Measurements from ENCODE around the gene USE1.

USE1 gene

DNA sequence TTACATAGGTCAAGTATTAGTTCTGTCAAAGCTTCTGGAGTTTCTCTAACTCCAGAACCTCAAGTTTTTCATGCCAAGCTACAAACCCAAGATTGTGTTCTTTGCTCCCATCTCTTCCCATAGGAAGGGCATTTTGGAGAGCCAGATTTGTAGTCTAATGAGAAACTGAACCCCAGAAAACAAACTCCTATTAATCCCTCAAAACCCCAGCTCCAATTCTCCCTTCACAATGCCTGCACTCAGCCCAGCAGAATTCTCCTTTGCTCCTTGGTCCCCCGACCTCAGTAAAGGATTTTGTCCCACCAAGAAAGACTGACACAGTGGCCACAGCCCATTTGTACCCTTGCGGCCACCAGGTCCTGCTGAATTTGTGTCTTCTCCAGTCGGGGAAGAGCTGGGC is 41.0 kb downstream of the USE1 start:
- H3K9me2 ChIP-seq (ENCODE audit: low read depth, low read length), result no peaks in the 10 kb centered on the region
- H3K9ac ChIP-seq (ENCODE audit: low read length), result no peak overlapping the region
- H3K4me1 ChIP-seq (ENCODE audit: insufficient read depth, low read length, severe bottlenecking), result peaks cover 6% of the 10 kb centered on the region
- no peaks in the 10 kb centered on the region for H3K79me2 ChIP-seq (ENCODE audit: insufficient read depth, low read length)
- no peaks in the 10 kb centered on the region for H4K20me1 ChIP-seq (ENCODE audit: insufficient read depth, low read length)
- H3K36me3 ChIP-seq (ENCODE audit: insufficient read depth, low read length), result no peaks in the 10 kb centered on the region
- no peak overlapping the region for H3K4me2 ChIP-seq (ENCODE audit: low read length)
- TF ChIP-seq EZH2 (IDR thresholded peaks at IDR 0.05; ENCODE audit: borderline replicate concordance, low read length), result no peak
- TF ChIP-seq, protein P1, sequence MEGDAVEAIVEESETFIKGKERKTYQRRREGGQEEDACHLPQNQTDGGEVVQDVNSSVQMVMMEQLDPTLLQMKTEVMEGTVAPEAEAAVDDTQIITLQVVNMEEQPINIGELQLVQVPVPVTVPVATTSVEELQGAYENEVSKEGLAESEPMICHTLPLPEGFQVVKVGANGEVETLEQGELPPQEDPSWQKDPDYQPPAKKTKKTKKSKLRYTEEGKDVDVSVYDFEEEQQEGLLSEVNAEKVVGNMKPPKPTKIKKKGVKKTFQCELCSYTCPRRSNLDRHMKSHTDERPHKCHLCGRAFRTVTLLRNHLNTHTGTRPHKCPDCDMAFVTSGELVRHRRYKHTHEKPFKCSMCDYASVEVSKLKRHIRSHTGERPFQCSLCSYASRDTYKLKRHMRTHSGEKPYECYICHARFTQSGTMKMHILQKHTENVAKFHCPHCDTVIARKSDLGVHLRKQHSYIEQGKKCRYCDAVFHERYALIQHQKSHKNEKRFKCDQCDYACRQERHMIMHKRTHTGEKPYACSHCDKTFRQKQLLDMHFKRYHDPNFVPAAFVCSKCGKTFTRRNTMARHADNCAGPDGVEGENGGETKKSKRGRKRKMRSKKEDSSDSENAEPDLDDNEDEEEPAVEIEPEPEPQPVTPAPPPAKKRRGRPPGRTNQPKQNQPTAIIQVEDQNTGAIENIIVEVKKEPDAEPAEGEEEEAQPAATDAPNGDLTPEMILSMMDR (IDR thresholded peaks at IDR 0.05; ENCODE audit: low read length), result no peak
- H3K27ac ChIP-seq (ENCODE audit: low read depth, low read length, poor library complexity, severe bottlenecking), result no peak overlapping the region
- peaks cover 5% of the 10 kb centered on the region; the same call in 1 of the 2 replicates for H3K27me3 ChIP-seq (ENCODE audit: insufficient read depth, low read length)
- H3K9me3 ChIP-seq (ENCODE audit: low read length), result no peaks in the 10 kb centered on the region
- H3F3A ChIP-seq (ENCODE audit: insufficient read depth, low read length), result no peaks in the 10 kb centered on the region
- no peak overlapping the region for H3K4me3 ChIP-seq (ENCODE audit: low read depth, low read length, poor library complexity, severe bottlenecking)
- no peak overlapping the region for H2AFZ ChIP-seq (ENCODE audit: low read length)

DNA sequence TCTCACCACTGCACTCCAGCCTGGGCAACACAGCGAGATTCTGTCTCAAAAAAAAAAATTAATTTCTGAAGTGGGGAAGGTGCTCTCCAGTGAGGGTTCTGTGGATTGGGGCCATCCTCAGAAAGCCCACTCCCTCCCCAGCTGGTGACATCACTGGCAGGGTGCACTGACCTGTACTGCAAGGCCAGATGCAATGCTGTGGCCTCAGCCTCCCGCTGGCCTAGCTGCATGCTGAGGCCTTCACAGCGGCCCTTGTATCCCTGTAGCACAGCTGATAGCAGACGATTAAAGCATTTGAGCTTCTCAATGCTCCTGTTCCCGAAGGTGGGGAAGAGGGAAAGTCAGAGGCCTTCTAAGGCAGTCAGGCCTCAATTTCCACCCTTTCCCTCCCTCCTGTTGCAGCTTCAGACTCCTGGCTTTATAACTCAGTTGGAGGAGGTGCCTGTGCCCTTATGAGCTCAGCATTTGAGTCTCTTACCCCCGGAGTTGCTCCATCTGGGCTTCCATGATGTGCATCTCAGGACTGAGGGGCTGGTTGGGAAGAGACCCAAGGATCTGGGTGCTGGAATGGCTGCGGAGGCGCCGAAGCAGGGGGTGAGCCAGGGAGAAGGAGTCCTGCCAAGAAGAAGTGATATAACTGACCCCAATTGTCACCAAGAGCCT is 44.1 kb downstream of the USE1 start:
- Histone ChIP-seq H3F3A (ENCODE audit: insufficient read depth, low read length) (no peaks in the 10 kb centered on the region), H3K27me3 (ENCODE audit: insufficient read depth, low read length) (peaks cover 5% of the 10 kb centered on the region; the same call in 1 of the 2 replicates), H2AFZ (ENCODE audit: low read length) (no peak overlapping the region), H3K4me3 (ENCODE audit: low read depth, low read length, poor library complexity, severe bottlenecking) (no peak overlapping the region), H3K9me3 (ENCODE audit: low read length) (no peaks in the 10 kb centered on the region), H3K4me2 (ENCODE audit: low read length) (no peak overlapping the region), H3K9me2 (ENCODE audit: low read depth, low read length) (no peaks in the 10 kb centered on the region), H3K36me3 (ENCODE audit: insufficient read depth, low read length) (no peaks in the 10 kb centered on the region), H3K27ac (ENCODE audit: low read depth, low read length, poor library complexity, severe bottlenecking) (no peak overlapping the region), H3K79me2 (ENCODE audit: insufficient read depth, low read length) (no peaks in the 10 kb centered on the region), H3K4me1 (ENCODE audit: insufficient read depth, low read length, severe bottlenecking) (peaks cover 14% of the 10 kb centered on the region), H3K9ac (ENCODE audit: low read length) (no peak overlapping the region), H4K20me1 (ENCODE audit: insufficient read depth, low read length) (no peaks in the 10 kb centered on the region)
- TF ChIP-seq EZH2 (IDR thresholded peaks at IDR 0.05; ENCODE audit: borderline replicate concordance, low read length), result no peak
- TF ChIP-seq, protein P1 (IDR thresholded peaks at IDR 0.05; ENCODE audit: low read length), result no peak

DNA sequence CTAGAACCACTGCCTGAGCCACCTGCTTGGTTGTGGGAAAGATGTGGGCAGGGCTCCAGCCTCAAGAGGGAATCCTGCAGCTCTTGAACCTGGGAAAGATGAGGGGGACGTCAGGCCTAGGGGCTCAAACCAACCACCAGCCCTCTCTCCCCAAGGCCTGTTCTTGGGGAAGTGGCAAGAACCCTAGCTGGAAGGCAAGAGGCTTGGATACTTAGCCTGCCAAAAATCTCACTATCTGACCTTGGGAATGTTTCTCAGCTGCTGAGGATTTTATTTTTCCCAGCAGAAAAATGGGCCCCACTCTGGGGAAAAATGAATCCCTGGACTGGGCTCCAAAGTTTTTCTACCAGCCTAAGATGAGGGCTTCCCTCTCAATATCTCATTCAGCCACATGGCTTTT is 44.8 kb downstream of the USE1 start:
- TF ChIP-seq EZH2 (IDR thresholded peaks at IDR 0.05; ENCODE audit: borderline replicate concordance, low read length), result no peak
- TF ChIP-seq, protein P1 (IDR thresholded peaks at IDR 0.05; ENCODE audit: low read length), result no peak
- Histone ChIP-seq H3K9ac (ENCODE audit: low read length) (no peak overlapping the region), H3K4me3 (ENCODE audit: low read depth, low read length, poor library complexity, severe bottlenecking) (no peak overlapping the region), H3F3A (ENCODE audit: insufficient read depth, low read length) (no peaks in the 10 kb centered on the region), H3K9me3 (ENCODE audit: low read length) (no peaks in the 10 kb centered on the region), H3K27me3 (ENCODE audit: insufficient read depth, low read length) (no peaks in the 10 kb centered on the region; the same call in 1 of the 2 replicates), H3K9me2 (ENCODE audit: low read depth, low read length) (no peaks in the 10 kb centered on the region), H3K27ac (ENCODE audit: low read depth, low read length, poor library complexity, severe bottlenecking) (no peak overlapping the region), H4K20me1 (ENCODE audit: insufficient read depth, low read length) (no peaks in the 10 kb centered on the region), H2AFZ (ENCODE audit: low read length) (no peak overlapping the region), H3K36me3 (ENCODE audit: insufficient read depth, low read length) (no peaks in the 10 kb centered on the region), H3K4me1 (ENCODE audit: insufficient read depth, low read length, severe bottlenecking) (peaks cover 20% of the 10 kb centered on the region), H3K4me2 (ENCODE audit: low read length) (no peak overlapping the region), H3K79me2 (ENCODE audit: insufficient read depth, low read length) (no peaks in the 10 kb centered on the region)
